GM12872 (cell line): ENCODE data around the gene PDIA2.

Experiments used
- TF ChIP-seq, protein P1 (sequence below): IDR thresholded peaks from 3 replicates; pipeline ENCODE4 v1.5.1; 2011; ENCODE audit warnings: low read depth, mild to moderate bottlenecking, low read length, moderate library complexity; ENCODE audit not compliant: insufficient read depth

PDIA2 gene

DNA sequence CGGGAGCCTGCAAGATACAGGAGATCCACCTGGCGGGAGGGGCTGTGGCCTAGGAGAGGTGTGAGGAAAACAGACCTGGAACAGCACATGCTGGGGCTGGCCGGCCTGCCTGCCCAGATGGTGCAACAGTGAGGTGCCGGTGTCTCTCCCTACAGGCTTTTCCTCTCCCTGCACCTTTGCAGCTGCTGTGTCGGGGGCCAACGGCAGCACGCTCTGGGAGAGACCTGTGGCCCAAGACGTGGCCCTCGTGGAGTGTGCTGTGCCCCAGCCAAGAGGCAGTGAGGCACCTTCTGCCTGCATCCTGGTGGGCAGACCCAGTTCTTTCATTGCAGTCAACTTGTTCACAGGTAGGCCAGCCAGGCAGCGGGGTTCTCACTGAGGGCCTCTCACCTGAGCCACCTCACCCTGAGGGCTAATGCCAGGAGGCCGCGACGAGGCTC is 23.1 kb upstream of the PDIA2 start:
- TF ChIP-seq, protein P1, sequence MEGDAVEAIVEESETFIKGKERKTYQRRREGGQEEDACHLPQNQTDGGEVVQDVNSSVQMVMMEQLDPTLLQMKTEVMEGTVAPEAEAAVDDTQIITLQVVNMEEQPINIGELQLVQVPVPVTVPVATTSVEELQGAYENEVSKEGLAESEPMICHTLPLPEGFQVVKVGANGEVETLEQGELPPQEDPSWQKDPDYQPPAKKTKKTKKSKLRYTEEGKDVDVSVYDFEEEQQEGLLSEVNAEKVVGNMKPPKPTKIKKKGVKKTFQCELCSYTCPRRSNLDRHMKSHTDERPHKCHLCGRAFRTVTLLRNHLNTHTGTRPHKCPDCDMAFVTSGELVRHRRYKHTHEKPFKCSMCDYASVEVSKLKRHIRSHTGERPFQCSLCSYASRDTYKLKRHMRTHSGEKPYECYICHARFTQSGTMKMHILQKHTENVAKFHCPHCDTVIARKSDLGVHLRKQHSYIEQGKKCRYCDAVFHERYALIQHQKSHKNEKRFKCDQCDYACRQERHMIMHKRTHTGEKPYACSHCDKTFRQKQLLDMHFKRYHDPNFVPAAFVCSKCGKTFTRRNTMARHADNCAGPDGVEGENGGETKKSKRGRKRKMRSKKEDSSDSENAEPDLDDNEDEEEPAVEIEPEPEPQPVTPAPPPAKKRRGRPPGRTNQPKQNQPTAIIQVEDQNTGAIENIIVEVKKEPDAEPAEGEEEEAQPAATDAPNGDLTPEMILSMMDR: no peak

DNA sequence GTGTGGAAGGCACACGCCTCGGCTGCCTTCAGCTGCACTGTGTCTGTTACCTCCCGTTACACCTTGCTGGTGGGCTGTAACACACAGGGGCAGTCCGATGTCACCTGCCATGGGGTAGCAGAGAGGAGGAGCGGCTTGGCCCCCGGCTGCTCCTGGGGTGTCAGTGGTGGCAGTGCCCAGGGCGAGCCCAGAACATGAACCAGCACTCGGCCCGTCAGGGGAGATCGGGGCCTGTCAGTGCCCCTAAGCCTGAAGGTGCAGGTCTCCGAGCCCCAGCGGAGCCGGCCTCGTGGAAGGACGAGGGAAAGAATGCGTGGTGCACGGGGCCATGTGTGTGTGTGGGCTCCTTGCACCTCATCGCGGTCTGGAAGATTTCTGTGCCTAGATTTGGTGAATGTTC is 22.6 kb upstream of the PDIA2 start:
- TF ChIP-seq, protein P1: no peak

DNA sequence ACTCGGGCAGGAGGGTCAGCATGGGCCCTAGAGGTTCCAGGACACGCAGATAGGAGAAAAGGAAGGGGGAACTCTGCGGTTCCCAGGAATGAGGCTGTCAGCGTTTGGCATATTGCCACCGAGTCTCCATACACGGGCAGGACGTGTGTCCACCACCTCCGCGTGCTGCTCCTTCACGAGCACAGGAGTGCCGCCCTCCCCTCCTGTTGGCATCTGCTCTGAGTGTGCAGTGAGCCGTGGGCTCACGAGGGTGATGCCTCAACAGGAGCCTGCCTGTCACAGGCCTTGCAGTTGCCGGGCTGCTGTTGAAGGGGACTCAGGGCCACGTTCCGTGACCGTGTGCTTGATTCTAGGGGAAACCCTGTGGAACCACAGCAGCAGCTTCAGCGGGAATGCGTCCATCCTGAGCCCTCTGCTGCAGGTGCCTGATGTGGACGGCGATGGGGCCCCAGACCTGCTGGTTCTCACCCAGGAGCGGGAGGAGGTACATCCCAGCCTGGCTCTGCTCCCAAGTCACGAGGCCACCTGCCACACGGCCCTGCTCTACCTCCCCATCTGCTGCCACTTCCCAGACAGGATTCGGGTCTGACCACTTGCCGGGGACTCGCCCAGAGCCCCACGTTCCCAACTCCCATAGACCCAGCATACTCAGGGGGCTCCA is 21.8 kb upstream of the PDIA2 start:
- TF ChIP-seq, protein P1: no peak

DNA sequence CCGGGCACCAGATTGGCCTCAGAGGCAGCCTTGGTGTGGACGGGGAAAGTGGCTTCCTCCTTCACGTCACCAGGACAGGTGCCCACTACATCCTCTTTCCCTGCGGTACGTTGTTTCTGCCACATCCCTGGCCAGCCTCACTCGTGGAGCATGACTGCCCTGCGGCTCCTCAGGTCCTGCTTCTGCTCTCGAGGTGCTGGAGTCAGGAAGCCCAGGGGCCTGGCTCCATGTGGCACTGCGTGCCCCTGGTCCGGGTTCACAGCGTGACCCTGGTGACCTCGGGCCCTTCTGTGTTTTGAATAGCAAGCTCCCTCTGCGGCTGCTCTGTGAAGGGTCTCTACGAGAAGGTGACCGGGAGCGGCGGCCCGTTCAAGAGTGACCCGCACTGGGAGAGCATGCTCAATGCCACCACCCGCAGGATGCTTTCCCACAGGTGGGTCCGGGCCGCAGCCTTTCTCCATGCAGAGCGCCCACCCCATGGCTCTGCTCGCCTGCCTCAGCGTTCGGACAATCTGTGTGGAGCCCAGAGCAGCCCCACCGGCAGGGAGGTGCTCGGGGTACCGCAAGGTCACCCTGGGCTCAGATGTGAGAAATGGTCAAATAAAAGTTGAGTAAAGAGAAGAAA is 20.7 kb upstream of the PDIA2 start:
- TF ChIP-seq, protein P1: no peak

DNA sequence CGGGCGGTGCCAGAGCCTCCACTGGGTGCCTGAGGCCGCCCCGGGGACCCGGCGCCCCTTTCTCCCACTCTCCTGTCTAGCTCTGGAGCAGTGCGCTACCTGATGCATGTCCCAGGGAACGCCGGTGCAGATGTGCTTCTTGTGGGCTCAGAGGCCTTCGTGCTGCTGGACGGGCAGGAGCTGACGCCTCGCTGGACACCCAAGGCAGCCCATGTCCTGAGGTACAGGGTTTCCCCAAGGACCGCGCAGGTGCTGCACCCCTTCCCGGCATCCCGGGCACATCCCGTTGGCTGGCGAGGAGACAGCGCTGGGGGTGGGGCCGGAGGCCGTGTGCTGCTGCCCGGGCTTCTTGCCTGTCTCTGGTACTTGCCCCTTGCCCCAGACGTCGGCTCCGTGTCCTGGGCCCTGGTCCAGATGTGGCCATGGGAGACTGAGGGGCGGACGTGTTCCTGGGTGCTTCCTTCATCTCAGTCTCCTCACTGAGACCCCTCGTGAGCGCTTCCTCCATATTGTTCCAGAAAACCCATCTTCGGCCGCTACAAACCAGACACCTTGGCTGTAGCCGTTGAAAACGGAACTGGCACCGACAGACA is 19.7 kb upstream of the PDIA2 start:
- TF ChIP-seq, protein P1: no peak

DNA sequence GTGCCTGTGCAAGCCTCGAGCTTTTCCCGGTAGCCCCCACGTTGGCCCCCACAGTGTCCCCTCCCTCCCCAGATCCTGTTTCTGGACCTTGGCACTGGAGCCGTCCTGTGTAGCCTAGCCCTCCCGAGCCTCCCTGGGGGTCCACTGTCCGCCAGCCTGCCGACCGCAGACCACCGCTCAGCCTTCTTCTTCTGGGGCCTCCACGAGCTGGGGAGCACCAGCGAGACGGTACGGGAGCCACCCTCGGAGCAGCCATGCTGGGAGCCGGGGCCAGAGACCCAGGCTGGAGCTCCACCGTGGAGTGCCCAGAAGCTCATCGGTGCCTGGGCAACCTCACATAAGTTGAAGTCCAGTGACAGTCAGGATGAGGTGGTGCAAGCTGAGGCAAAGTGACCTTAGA is 19.0 kb upstream of the PDIA2 start:
- TF ChIP-seq, protein P1: no peak

DNA sequence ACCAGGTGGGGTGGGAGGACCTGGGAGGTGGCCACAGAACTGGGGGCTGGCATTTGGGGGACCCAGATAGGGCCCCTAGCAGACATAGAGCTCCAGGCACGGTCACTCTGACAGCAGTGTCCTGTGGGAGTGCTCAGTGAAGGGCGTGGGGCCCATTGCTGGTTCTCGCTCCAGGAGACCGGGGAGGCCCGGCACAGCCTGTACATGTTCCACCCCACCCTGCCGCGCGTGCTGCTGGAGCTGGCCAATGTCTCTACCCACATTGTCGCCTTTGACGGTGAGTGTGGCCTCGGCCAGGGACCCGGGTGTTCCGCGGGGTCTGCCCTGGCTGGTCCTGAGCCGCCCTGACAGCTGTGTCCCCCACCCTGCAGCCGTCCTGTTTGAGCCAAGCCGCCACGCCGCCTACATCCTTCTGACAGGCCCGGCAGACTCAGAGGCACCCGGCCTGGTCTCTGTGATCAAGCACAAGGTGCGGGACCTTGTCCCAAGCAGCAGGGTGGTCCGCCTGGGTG is 18.5 kb upstream of the PDIA2 start:
- TF ChIP-seq, protein P1: no peak
